Right lobe of liver (tissue), 6 donors: ENCODE results near the gene CELF2. TPM values are rescaled to one million over a fixed set of nuclear protein-coding genes. Genes with fewer than 3 reads are reported as not detected.

Experiments used
- ATAC-seq, 4 donors: fragments of 200-7000 bp; cut with Tn5 transposase; one replicate each; pipeline ENCODE4 v1.9.1; 2020; ENCODE audit warnings: mild to moderate bottlenecking in 4 of 4, moderate library complexity in 4 of 4
- DNase-seq, 3 donors: peaks; one replicate each; pipeline ENCODE4 v3.0.0-alpha.2; 2020
- H3K27ac ChIP-seq, 3 donors: fragments of 200-600 bp; one replicate each; pipeline ENCODE4 v1.8.0; 2022
- H3K27me3 ChIP-seq, 2 donors: fragments of 200-600 bp; one replicate each; pipeline ENCODE4 v1.8.0; 2022
- H3K36me3 ChIP-seq, 4 donors: fragments of 200-600 bp; sonication (generic) in 1 of 4; one replicate each; pipeline versions ENCODE4 v1.5.1 to v1.8.0; 2017 to 2022; ENCODE audit warnings: control low read depth in 1 of 4
- H3K4me1 ChIP-seq, 4 donors: fragments of 200-600 bp; sonication (generic) in 1 of 4; one replicate each; pipeline versions ENCODE4 v1.5.1 to v1.8.0; 2017 to 2022; ENCODE audit warnings: control low read depth in 1 of 4
- H3K4me3 ChIP-seq, 3 donors: fragments of 200-600 bp; one replicate each; pipeline ENCODE4 v1.8.0; 2022
- H3K9me3 ChIP-seq, 4 donors: fragments of 200-600 bp; sonication (generic) in 1 of 4; one replicate each; pipeline versions ENCODE4 v1.5.1 to v1.8.0; 2017 to 2022; ENCODE audit warnings: control low read depth in 1 of 4
- CTCF ChIP-seq, 4 donors: fragments of 200-600 bp in 3 of 4; fragments of 450-650 bp in 1 of 4; IDR thresholded peaks; one replicate each; pipeline versions ENCODE4 v1.5.1 to v1.8.0; 2016 to 2022; ENCODE audit warnings: antibody characterized with exemption in 4 of 4, mild to moderate bottlenecking in 2 of 4
- POLR2A ChIP-seq: fragments of 450-650 bp; IDR thresholded peaks from one replicate; pipeline ENCODE4 v1.6.1; 2017; ENCODE audit warnings: antibody characterized with exemption, mild to moderate bottlenecking
- WGBS: methylation state at CpG from one replicate; pipeline ENCODE4 v1.1.6; 2018; ENCODE audit warnings: low coverage, low lambda C conversion rate; ENCODE audit not compliant: insufficient coverage; ENCODE audit errors: missing lambda C conversion rate; 5-methylcytosine and 5-hydroxymethylcytosine counted together
- intact Hi-C, 2 donors: fragments of 100-400 bp; cut with DNase I; formaldehyde crosslinking; loops; one replicate each; pipeline versions ENCODE4 v1.11.2 to v1.14.1; 2022
- total RNA-seq, 6 experiments: library from RNA; depleted of rRNA in 2 of 6; stranded (reverse); fragments of >200 nt in 2 of 6; fragmentation: NEBNext Ultra II Directional in 3 of 6; extraction: Animal tissue kit (Norgen Biotek cat#: 25700) in 3 of 6; gene quantifications; one replicate each; pipeline versions ENCODE4 v1.1.0 to v1.2.4, GENCODE V29; 2016 to 2023
- donor health status: DM: no; HTN: yes; CAD: no.
- donor health status: DM: no; HTN: no; CAD: no.
- donor health status: DM: no; HTN: no; CAD: no.
- donor health status: DM: no; HTN: yes; CAD: no.
- donor health status: DM: no; HTN: yes; CAD: no.

The CELF2 gene
- total RNA-seq, 6 experiments from 2014 or later = 2.4 to 6.2 (median 3.7) TPM

GRCh38 chr10:11230498-11231167, 213.0 kb downstream of the CELF2 start:
- no peak for ATAC-seq
- no peak for DNase-seq
- H3K27ac ChIP-seq = no peak overlapping the region
- no peak for TF ChIP-seq CTCF (IDR thresholded peaks at IDR 0.05)
- no peak for TF ChIP-seq POLR2A
- no peaks in the 10 kb centered on the region for H3K4me1 ChIP-seq
- H3K27me3 ChIP-seq = no peaks in the 10 kb centered on the region
- H3K9me3 ChIP-seq = no peaks in the 10 kb centered on the region
- WGBS = 14% methylated on average over 5 of the region's 5 CpGs
- no peaks in the 10 kb centered on the region for H3K36me3 ChIP-seq
- intact Hi-C loops = no loop called here
- H3K4me3 ChIP-seq = no peak overlapping the region

GRCh38 chr10:11231285-11231684, 213.6 kb downstream of the CELF2 start:
- Histone ChIP-seq H3K4me1 (no peaks in the 10 kb centered on the region), H3K27ac (no peak overlapping the region), H3K9me3 (no peaks in the 10 kb centered on the region), H3K4me3 (no peak overlapping the region), H3K36me3 (no peaks in the 10 kb centered on the region), H3K27me3 (no peaks in the 10 kb centered on the region)
- intact Hi-C loops = no loop called here
- 44% methylated on average over 3 of the region's 3 CpGs for WGBS
- ATAC-seq = no peak
- TF ChIP-seq POLR2A (no peak), CTCF (IDR thresholded peaks at IDR 0.05) (no peak)
- DNase-seq = no peak

- H3K4me1 ChIP-seq = no peaks in the 10 kb centered on the region
- intact Hi-C loops = no loop called here
- H3K4me3 ChIP-seq = no peak overlapping the region
- ATAC-seq (no peak), DNase-seq (no peak)
- no peak overlapping the region for H3K27ac ChIP-seq
- no peak for TF ChIP-seq POLR2A
- TF ChIP-seq CTCF (IDR thresholded peaks at IDR 0.05) = no peak
- no peaks in the 10 kb centered on the region for H3K36me3 ChIP-seq
- WGBS = 61% methylated on average over 7 of the region's 8 CpGs
- no peaks in the 10 kb centered on the region for H3K27me3 ChIP-seq
- no peaks in the 10 kb centered on the region for H3K9me3 ChIP-seq
Observed at GRCh38 chr10:11232222-11232961, 214.7 kb downstream of the CELF2 start.

GRCh38 chr10:11234857-11235531, 217.3 kb downstream of the CELF2 start:
- intact Hi-C loops = no loop called here
- H3K4me1 ChIP-seq = no peaks in the 10 kb centered on the region
- no peaks in the 10 kb centered on the region for H3K27me3 ChIP-seq
- no peak overlapping the region for H3K4me3 ChIP-seq
- no peaks in the 10 kb centered on the region for H3K36me3 ChIP-seq
- no peak overlapping the region for H3K27ac ChIP-seq
- DNase-seq (no peak), ATAC-seq (no peak)
- WGBS = 66% methylated on average over 6 of the region's 6 CpGs
- no peak for TF ChIP-seq POLR2A
- no peak for TF ChIP-seq CTCF (IDR thresholded peaks at IDR 0.05)
- H3K9me3 ChIP-seq = no peaks in the 10 kb centered on the region
